Measurements from ENCODE around the gene ZNF25.
A peak's percentile ranks its signal among the peaks of the same experiment; 100 is the strongest.

ZNF25 gene

GRCh38 chr10:37992083-37992482, 15.6 kb upstream of the ZNF25 start:
- no peak for TF ChIP-seq EZH2 (IDR thresholded peaks at IDR 0.05; ENCODE audit: borderline replicate concordance, low read depth, low read length, severe bottlenecking)
- TF ChIP-seq, protein P1, sequence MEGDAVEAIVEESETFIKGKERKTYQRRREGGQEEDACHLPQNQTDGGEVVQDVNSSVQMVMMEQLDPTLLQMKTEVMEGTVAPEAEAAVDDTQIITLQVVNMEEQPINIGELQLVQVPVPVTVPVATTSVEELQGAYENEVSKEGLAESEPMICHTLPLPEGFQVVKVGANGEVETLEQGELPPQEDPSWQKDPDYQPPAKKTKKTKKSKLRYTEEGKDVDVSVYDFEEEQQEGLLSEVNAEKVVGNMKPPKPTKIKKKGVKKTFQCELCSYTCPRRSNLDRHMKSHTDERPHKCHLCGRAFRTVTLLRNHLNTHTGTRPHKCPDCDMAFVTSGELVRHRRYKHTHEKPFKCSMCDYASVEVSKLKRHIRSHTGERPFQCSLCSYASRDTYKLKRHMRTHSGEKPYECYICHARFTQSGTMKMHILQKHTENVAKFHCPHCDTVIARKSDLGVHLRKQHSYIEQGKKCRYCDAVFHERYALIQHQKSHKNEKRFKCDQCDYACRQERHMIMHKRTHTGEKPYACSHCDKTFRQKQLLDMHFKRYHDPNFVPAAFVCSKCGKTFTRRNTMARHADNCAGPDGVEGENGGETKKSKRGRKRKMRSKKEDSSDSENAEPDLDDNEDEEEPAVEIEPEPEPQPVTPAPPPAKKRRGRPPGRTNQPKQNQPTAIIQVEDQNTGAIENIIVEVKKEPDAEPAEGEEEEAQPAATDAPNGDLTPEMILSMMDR (IDR thresholded peaks at IDR 0.05; ENCODE audit: borderline replicate concordance, extremely low read depth, low read length, poor library complexity, severe bottlenecking) = peak; percentile 17
- H3K4me1 ChIP-seq (ENCODE audit: insufficient read depth, low read length) = peaks cover 10% of the 10 kb centered on the region
- peak; percentile 78 for ATAC-seq (ENCODE audit: insufficient read depth, low read depth)
- no peaks in the 10 kb centered on the region for H3K36me3 ChIP-seq (ENCODE audit: insufficient read depth, low read length)
- H3K79me2 ChIP-seq (ENCODE audit: insufficient read depth, low read length) = no peaks in the 10 kb centered on the region
- no peak overlapping the region for H3K4me2 ChIP-seq (ENCODE audit: insufficient read depth, low read length)
- H3K27me3 ChIP-seq (ENCODE audit: insufficient read depth, low read length, poor library complexity) = no peaks in the 10 kb centered on the region
- no peak overlapping the region for H3K9ac ChIP-seq (ENCODE audit: low read depth, low read length)
- peak; percentile 14 for DNase-seq
- no peaks in the 10 kb centered on the region for H4K20me1 ChIP-seq (ENCODE audit: insufficient read depth, low read length)
- H3K9me3 ChIP-seq (ENCODE audit: insufficient read depth, low read length, severe bottlenecking) = no peaks in the 10 kb centered on the region
- H2AFZ ChIP-seq (ENCODE audit: low read depth, low read length) = no peak overlapping the region
- 0 out of 2 replicates have a peak overlapping the region, but pooled peaks have one; percentile 11 for H3K27ac ChIP-seq (ENCODE audit: low read length)
- H3K4me3 ChIP-seq (ENCODE audit: low read depth in 1 of 2, low read length in 2 of 2) = no peak overlapping the region

DNA sequence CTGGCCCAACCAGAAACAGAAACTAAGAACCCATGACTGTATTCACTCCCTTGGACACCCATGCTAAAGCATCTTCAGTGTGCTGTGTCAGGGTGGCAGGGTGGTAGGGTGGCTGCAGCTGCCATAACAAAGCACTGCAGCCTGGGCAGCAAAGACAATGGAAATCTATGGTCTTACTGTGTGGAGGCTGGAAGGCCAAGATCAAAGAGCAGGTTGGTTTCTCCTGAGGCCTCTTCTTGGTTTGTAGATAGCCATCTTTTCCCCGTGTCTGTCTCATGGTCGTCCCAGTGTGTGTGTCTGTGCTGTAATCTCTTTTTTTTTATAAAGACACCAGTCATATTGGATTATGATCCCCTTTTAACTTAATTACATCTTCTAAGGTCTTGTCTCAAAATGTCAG, 15.2 kb upstream of the ZNF25 start:
- TF ChIP-seq EZH2 (IDR thresholded peaks at IDR 0.05; ENCODE audit: borderline replicate concordance, low read depth, low read length, severe bottlenecking) = no peak
- TF ChIP-seq, protein P1 (IDR thresholded peaks at IDR 0.05; ENCODE audit: borderline replicate concordance, extremely low read depth, low read length, poor library complexity, severe bottlenecking) = no peak
- Histone ChIP-seq H3K9ac (ENCODE audit: low read depth, low read length) (no peak overlapping the region), H3K9me3 (ENCODE audit: insufficient read depth, low read length, severe bottlenecking) (no peaks in the 10 kb centered on the region), H3K27me3 (ENCODE audit: insufficient read depth, low read length, poor library complexity) (no peaks in the 10 kb centered on the region), H3K27ac (ENCODE audit: low read length) (no peak overlapping the region), H3K4me3 (ENCODE audit: low read depth in 1 of 2, low read length in 2 of 2) (no peak overlapping the region), H3K79me2 (ENCODE audit: insufficient read depth, low read length) (no peaks in the 10 kb centered on the region), H2AFZ (ENCODE audit: low read depth, low read length) (peak overlapping the region; percentile 19; the same call in 1 of the 2 replicates), H3K4me1 (ENCODE audit: insufficient read depth, low read length) (peaks cover 10% of the 10 kb centered on the region), H3K36me3 (ENCODE audit: insufficient read depth, low read length) (no peaks in the 10 kb centered on the region), H4K20me1 (ENCODE audit: insufficient read depth, low read length) (no peaks in the 10 kb centered on the region), H3K4me2 (ENCODE audit: insufficient read depth, low read length) (no peak overlapping the region)
- DNase-seq (peak; percentile 9), ATAC-seq (ENCODE audit: insufficient read depth, low read depth) (peak; percentile 66)

DNA sequence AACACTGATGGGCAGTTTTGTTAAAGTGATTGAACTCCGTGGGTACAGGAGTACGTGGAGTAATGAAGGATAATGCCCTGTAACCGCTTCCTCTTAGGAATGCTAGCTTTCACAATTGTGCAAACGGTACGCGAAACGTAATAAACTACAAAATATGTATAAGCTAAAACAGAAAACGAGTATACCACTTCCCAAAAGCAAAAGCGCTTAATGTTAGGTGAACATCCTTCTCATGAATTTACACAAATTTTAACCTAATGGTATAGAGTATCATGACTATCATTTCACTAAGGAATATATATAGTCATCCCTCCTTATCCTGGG, 395 bp upstream of the ZNF25 start:
- TF ChIP-seq EZH2 (IDR thresholded peaks at IDR 0.05; ENCODE audit: borderline replicate concordance, low read depth, low read length, severe bottlenecking) = no peak
- TF ChIP-seq, protein P1 (IDR thresholded peaks at IDR 0.05; ENCODE audit: borderline replicate concordance, extremely low read depth, low read length, poor library complexity, severe bottlenecking) = no peak
- H3K36me3 ChIP-seq (ENCODE audit: insufficient read depth, low read length) = no peaks in the 10 kb centered on the region; the same call in 1 of the 2 replicates
- no peaks in the 10 kb centered on the region for H4K20me1 ChIP-seq (ENCODE audit: insufficient read depth, low read length)
- peak overlapping the region; percentile 99 for H3K9ac ChIP-seq (ENCODE audit: low read depth, low read length)
- H3K79me2 ChIP-seq (ENCODE audit: insufficient read depth, low read length) = peaks cover 7% of the 10 kb centered on the region
- peaks cover 26% of the 10 kb centered on the region for H3K4me1 ChIP-seq (ENCODE audit: insufficient read depth, low read length)
- H2AFZ ChIP-seq (ENCODE audit: low read depth, low read length) = peak overlapping the region; percentile 82
- peak overlapping the region; percentile 28 to 99; a peak in 3 of 4 replicates for H3K4me3 ChIP-seq (ENCODE audit: low read depth in 1 of 2, low read length in 2 of 2)
- no peaks in the 10 kb centered on the region for H3K27me3 ChIP-seq (ENCODE audit: insufficient read depth, low read length, poor library complexity)
- peak overlapping the region; percentile 98 for H3K27ac ChIP-seq (ENCODE audit: low read length)
- peak overlapping the region; percentile 96 for H3K4me2 ChIP-seq (ENCODE audit: insufficient read depth, low read length)
- DNase-seq = no peak
- H3K9me3 ChIP-seq (ENCODE audit: insufficient read depth, low read length, severe bottlenecking) = no peaks in the 10 kb centered on the region
- ATAC-seq (ENCODE audit: insufficient read depth, low read depth) = no peak

Data from DND-41 (cell line).